ENCODE measurements around the gene PLCD3.

GRCh38 chr17:45146166-45146565 lies 13.9 kb upstream of the PLCD3 start:
- no peak for TF ChIP-seq E2F1 (CRISPR knock-in tag; IDR thresholded peaks at IDR 0.05)
- no peak for TF ChIP-seq JUND (CRISPR knock-in tag; IDR thresholded peaks at IDR 0.05)
- no peak for TF ChIP-seq FIP1L1 (IDR thresholded peaks at IDR 0.05; ENCODE audit: borderline replicate concordance, insufficient read depth, low read depth, low read length)
- TF ChIP-seq ZNF383 (CRISPR knock-in tag; IDR thresholded peaks at IDR 0.05; ENCODE audit: borderline replicate concordance), result no peak
- no peak for TF ChIP-seq MEF2D (CRISPR knock-in tag; IDR thresholded peaks at IDR 0.05)
- TF ChIP-seq TCF12 (IDR thresholded peaks at IDR 0.05), result no peak
- no peak for TF ChIP-seq TCF12 (CRISPR knock-in tag; IDR thresholded peaks at IDR 0.05)
- no peak for TF ChIP-seq RBAK (CRISPR knock-in tag; IDR thresholded peaks at IDR 0.05)
- TF ChIP-seq ESRRA (CRISPR knock-in tag; IDR thresholded peaks at IDR 0.05; ENCODE audit: low read depth), result no peak
- no peak for TF ChIP-seq POGK (CRISPR knock-in tag; conservative IDR thresholded peaks at IDR 0.05)
- TF ChIP-seq CTCF (CRISPR knock-in tag; IDR thresholded peaks at IDR 0.05), result no peak
